ENCODE data around the gene WWP2. TPM values are rescaled to one million over a fixed set of nuclear protein-coding genes. Genes with fewer than 3 reads are reported as not detected.
A peak's percentile ranks its signal among the peaks of the same experiment; 100 is the strongest.

The WWP2 gene
- total and polyA plus RNA-seq, 7 donors, result 11.4 to 59.0 (median 23.9) TPM

DNA sequence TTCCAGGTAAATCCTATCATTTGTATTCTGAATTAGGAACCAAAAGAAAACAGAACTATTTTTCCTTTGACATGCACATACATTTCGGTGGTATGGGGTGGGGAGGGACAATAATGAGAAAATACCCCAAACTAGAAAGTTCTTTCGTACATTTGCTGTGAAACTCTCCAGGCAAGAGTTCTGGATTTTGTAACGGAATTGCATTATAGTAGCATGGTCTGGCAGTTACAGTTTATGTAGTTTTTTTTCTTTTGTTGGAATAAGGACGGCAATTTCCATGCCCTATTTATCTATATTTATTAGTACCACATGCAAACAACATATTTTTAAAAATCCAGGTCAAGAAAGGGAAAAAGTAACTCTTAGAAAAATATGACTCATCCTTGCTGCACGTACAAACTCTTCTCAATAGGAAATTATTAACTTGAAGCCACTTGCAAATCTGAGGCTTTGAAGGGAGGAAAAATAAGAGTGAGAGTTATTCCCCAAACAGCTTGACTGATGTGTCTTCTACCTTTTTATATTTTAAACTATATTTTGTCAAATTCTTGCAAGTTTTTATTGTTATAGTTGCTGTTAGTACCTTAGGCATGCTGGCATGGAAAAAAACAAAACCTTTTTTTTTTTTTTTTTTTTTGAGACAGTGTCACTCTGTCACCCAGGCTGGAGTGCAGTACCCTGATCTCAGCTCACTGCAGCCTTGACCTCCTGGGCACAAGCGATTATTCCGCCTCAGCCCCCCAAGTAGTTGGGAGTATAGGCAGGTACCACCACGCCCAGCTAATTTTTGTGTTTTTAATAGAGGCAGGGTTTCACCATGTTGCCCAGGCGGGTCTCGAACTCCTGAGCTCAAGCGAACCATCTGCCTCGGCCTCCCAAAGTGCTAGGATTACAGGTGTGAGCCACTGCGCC is 69.3 kb downstream of the WWP2 start:
- no peaks in the 10 kb centered on the region for H3K9me3 ChIP-seq
- H3K4me3 ChIP-seq, result no peak overlapping the region
- DNase-seq, result no peak
- peak overlapping the region; percentile 25 to 76 (median 67) for H3K27ac ChIP-seq
- TF ChIP-seq, protein P1, sequence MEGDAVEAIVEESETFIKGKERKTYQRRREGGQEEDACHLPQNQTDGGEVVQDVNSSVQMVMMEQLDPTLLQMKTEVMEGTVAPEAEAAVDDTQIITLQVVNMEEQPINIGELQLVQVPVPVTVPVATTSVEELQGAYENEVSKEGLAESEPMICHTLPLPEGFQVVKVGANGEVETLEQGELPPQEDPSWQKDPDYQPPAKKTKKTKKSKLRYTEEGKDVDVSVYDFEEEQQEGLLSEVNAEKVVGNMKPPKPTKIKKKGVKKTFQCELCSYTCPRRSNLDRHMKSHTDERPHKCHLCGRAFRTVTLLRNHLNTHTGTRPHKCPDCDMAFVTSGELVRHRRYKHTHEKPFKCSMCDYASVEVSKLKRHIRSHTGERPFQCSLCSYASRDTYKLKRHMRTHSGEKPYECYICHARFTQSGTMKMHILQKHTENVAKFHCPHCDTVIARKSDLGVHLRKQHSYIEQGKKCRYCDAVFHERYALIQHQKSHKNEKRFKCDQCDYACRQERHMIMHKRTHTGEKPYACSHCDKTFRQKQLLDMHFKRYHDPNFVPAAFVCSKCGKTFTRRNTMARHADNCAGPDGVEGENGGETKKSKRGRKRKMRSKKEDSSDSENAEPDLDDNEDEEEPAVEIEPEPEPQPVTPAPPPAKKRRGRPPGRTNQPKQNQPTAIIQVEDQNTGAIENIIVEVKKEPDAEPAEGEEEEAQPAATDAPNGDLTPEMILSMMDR (IDR thresholded peaks at IDR 0.05), result no peak
- peak in 2 of 4 donors; percentile 26 to 28 for TF ChIP-seq POLR2AphosphoS5 (IDR thresholded peaks at IDR 0.05)
- no peaks in the 10 kb centered on the region for H3K36me3 ChIP-seq
- 68 to 83% methylated on average over 13 of the region's 13 CpGs for WGBS, 2 donors
- intact Hi-C loops (cut with DNase I), result no loop called here
- H3K27me3 ChIP-seq, result no peaks in the 10 kb centered on the region
- peaks cover 0 to 22% (median 18%) of the 10 kb centered on the region in 4 donors for H3K4me1 ChIP-seq

DNA sequence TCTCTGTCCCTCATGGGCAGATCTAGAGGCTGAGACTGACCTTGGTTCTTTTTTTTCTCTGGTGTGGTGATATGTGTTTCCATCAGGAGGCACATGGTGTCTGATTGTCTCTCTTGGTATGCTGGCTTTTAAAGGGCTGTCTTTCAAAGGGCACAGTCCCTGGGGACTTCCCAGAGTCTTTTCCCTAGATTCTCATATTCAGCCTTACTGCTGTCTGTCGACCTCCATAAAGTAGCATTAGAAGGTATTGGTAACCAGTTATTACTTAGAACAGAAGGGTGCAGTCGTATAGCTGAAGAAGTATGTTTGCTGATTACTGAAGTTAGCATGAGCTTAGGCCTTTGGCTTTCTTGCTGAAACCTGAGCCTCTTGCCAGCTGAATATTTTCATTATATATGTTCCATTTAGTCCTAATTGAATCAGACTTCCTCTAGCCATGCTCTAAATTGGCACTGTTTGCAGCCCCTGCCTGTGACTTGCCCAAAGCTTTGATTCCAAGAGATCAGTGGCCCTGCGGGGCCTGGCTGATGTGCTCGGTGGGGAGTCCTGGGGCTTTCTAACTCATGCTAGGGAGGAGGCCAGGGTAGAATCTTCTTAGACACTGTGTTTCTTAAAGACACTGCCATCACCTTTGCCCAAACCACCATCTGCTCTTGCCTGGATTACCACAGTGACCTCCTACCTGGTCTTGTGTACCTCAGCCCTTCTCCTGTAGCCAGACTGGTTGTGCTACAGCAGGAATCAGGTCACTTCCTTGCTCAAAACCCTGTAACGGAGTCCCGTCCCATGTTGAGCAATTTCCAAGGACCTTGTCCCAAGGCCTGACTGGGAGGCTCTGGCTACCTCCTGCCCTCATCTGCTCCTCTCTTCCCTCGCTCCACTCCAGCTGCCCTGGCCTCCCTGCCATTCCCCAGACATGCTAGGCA is 71.5 kb downstream of the WWP2 start:
- no peaks in the 10 kb centered on the region for H3K27me3 ChIP-seq
- H3K4me3 ChIP-seq, result no peak overlapping the region
- no peaks in the 10 kb centered on the region for H3K36me3 ChIP-seq
- no peaks in the 10 kb centered on the region for H3K9me3 ChIP-seq
- H3K4me1 ChIP-seq, result peaks cover 0 to 26% (median 20%) of the 10 kb centered on the region in 4 donors
- intact Hi-C loops (cut with DNase I), result no loop called here
- no peak for DNase-seq
- TF ChIP-seq EP300 (IDR thresholded peaks at IDR 0.05) (no peak), POLR2A (IDR thresholded peaks at IDR 0.05) (no peak), POLR2AphosphoS5 (IDR thresholded peaks at IDR 0.05) (no peak)
- TF ChIP-seq, protein P1 (IDR thresholded peaks at IDR 0.05), result no peak
- WGBS, 2 donors, result 51 to 68% methylated on average over 7 of the region's 7 CpGs
- H3K27ac ChIP-seq, result no peak overlapping the region

DNA sequence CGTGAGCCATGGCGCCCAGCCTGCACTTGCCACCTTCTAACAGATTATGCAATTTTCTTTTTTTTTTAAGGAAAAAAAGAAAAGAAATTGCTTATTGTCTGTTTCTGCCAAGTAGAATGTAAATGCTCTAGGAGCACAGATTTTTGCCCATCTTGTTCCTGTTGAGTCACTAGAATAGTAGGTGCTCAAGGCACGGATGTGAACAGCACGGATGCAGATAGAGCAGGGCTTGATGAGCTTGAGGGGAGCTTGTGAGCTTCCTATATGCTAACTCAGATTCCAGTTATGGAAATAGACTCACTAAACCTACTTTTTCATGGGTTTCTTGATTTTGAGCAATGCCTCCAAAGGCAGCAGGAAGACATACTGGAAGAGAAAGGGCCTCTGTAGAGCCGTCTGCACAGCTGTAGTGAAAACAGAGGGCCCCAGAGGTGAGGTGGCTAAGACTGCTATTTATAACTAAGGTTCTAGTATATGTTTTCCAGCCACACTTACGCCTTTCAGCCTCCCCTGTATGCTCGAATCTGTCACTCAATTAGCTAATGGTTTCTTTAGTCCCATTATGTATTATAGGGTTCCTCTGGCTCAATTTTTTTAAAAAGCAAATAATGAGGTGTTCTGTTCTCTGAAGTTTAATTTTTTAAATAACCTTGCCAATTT is 72.8 kb downstream of the WWP2 start:
- intact Hi-C loops (cut with DNase I), result no loop called here
- TF ChIP-seq POLR2A (IDR thresholded peaks at IDR 0.05), result no peak
- TF ChIP-seq, protein P1 (IDR thresholded peaks at IDR 0.05), result no peak
- TF ChIP-seq EP300 (IDR thresholded peaks at IDR 0.05), result no peak
- TF ChIP-seq POLR2AphosphoS5 (IDR thresholded peaks at IDR 0.05), result no peak
- Histone ChIP-seq H3K27me3 (no peaks in the 10 kb centered on the region), H3K4me1 (peaks cover 0 to 34% (median 24%) of the 10 kb centered on the region in 4 donors), H3K4me3 (no peak overlapping the region), H3K9me3 (no peaks in the 10 kb centered on the region), H3K27ac (no peak overlapping the region), H3K36me3 (no peaks in the 10 kb centered on the region)
- 88 to 96% methylated on average over 7 of the region's 7 CpGs for WGBS, 2 donors
- DNase-seq, result no peak

DNA sequence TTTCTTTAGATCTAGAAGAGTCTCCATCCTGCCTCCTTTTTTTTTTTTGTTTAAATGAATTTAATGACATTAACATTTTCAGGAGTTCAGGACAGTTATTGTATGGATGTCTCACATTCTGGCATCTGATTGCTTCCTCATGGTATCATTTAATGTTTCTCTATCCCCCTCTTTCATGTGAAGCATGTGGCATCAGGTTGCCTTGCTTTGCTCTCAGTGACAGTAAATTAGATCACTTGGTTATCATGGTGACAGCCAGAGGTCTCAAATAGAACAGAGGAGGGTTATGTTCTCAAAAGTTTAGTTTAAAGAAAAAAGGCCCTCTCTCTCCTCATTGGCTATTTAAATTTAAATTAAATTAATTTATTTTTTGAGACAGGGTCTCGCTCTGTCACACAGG is 74.1 kb downstream of the WWP2 start:
- Histone ChIP-seq H3K27ac (no peak overlapping the region), H3K9me3 (no peaks in the 10 kb centered on the region), H3K4me3 (no peak overlapping the region), H3K27me3 (no peaks in the 10 kb centered on the region), H3K4me1 (peaks cover 0 to 26% (median 12%) of the 10 kb centered on the region in 4 donors), H3K36me3 (no peaks in the 10 kb centered on the region)
- intact Hi-C loops (cut with DNase I), result no loop called here
- TF ChIP-seq EP300 (IDR thresholded peaks at IDR 0.05) (no peak), POLR2AphosphoS5 (IDR thresholded peaks at IDR 0.05) (no peak), POLR2A (IDR thresholded peaks at IDR 0.05) (no peak)
- TF ChIP-seq, protein P1 (IDR thresholded peaks at IDR 0.05), result no peak
- WGBS, 2 donors, result 95 to 96% methylated on average over 1 of the region's 1 CpG
- no peak for DNase-seq

All from sigmoid colon (tissue), 7 donors.